GM11168 (cell line): ENCODE data around the gene KRTAP19-2.
"Not testable (repeated sequence)": the region's sequence is repeated elsewhere in the genome, so short reads cannot be mapped to it uniquely, and the experiment has no call there.

Experiments used
- in situ Hi-C: fragments of 300-500 bp; cut with MboI; formaldehyde crosslinking; loops from one replicate; pipeline ENCODE4 v1.12.0; 2022; ENCODE audit warnings: low sequenced_read_pairs; ENCODE audit not compliant: unreplicated experiment

Gene KRTAP19-2, protein sequence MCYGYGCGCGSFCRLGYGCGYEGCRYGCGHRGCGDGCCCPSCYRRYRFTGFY

DNA sequence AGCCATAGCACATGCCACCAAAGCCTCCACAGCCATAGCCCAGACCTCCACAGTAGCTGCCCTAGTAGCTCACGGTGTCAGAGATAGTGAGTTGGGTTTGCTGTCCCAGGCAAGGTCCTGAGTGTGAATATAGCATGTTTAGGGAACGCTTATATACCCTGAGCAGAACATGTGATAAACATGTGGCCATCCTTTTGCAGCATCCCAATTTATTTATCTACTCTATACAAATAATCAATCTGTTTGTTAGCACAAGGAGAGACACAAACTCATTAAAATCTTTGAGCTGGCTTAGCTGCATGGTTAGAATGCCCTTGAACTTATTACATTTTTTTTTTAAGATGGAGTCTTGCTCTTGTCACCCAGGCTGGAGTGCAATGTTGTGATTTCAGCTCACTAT, at the start of gene KRTAP19-2:
TSS of gene KRTAP19-2 (minus strand) at position 101 of the 400 bp plus-strand sequence. CDS start at position 13, 88 bp downstream.
- in situ Hi-C loops = no loop called here

DNA sequence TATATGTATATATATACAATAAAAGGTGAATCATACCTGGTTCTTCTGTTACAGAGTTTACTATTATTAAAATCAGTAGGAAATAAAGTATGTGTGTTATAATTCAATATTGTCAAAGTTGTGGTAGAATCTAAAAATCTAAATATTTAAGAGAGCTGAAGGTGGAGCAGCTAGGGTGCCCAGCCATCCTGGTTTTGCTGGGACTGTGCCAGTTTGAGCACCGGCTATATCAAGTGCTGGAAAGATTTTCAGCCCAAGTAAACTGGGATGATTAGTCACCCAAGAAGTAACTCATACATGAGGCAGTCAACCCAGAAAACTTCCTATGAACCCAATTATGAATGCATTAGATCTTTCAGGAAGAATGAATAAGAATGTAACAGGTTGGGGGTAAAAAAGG, 31.6 kb upstream of the KRTAP19-2 start:
- in situ Hi-C loops = no loop called here

GRCh38 chr21:30515681-30516080, 28.4 kb upstream of the KRTAP19-2 start:
- in situ Hi-C loops = no loop called here

GRCh38 chr21:30505621-30506205, 18.5 kb upstream of the KRTAP19-2 start:
- in situ Hi-C loops = not testable (repeated sequence)

- in situ Hi-C loops = no loop called here
These were observed 14.8 kb upstream of the KRTAP19-2 start, which contains the start of gene KRTAP19-5 for GRCh38 chr21:30502041-30502440. Gene KRTAP19-5 (minus strand): TSS chr21:30502141. CDS start chr21:30502090, 51 bp downstream.

DNA sequence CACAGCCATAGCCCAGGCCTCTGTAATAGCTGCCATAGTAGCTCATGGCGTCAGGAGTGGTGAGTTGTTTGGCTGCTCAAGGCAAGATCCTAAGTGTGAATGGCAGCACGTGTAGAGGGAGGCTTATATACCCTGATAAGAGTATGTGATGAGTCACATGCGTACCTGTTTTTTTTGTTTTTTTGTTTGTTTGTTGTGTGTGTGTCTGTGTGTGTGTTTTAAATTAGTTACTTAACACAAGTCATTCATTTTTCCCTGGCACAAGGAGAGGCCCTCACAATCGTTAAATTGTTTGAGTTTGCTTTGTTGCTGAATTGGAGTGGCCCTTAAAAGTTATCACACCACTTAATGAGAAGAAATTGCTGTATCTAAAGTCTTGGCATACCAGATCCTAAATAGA, 9.8 kb upstream of the KRTAP19-2 start, which contains the start of gene KRTAP19-4:
TSS of gene KRTAP19-4 (minus strand) at position 101 of the 400 bp plus-strand sequence. CDS start at position 46, 55 bp downstream.
- in situ Hi-C loops = no loop called here

DNA sequence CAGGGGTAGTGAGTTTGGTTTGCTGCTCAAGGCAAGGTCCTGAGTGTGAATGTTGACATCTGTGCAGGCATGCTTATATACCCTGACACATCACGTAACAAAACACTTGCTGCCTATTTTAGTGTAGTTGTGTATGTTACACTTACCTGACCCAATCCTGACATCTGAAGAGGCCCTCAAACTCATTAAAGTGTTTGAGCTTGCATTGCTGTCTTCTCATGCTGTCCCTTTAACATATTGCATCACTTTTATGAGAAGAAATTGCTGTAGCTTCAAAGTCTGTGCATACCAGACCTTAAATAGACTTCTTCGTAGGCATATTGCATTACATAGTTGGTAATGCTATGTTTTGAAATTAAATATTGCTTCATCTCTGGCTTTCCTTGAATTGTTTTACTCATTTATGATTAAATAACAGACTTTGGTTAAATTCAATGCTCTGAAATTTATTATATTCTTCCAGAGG, 4.8 kb upstream of the KRTAP19-2 start, which contains the start of gene KRTAP19-3:
TSS of gene KRTAP19-3 (minus strand) at position 51 of the 466 bp plus-strand sequence. CDS start 56 bp downstream, outside the sequence.
- in situ Hi-C loops = no loop called here

- in situ Hi-C loops = no loop called here
These were observed 1.1 kb downstream of the KRTAP19-2 start for GRCh38 chr21:30486180-30486579.

- in situ Hi-C loops = no loop called here
These were observed 5.1 kb downstream of the KRTAP19-2 start for GRCh38 chr21:30482130-30482529.

DNA sequence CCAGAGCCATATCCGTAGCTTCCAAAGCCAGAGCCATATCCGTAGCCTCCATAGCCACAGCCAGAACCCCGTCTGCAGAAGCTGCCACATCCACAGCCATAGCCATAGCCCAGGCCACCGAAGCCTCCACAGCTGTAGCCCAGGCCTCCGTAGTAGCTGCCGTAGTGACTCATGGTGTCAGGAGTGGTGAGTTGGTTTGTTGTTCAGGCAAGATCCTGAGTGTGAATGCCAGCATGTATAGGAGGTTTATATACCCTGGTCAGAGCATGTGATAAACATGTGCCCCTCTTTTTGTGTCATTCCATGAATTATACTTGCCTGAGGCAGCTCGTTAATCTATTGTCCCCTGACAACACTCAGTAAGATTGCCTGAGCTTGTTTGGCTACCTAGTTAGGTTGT, 7.1 kb downstream of the KRTAP19-2 start, which contains the start of gene KRTAP19-1:
TSS of gene KRTAP19-1 (minus strand) at position 223 of the 400 bp plus-strand sequence. CDS start at position 173, 50 bp downstream.
- in situ Hi-C loops = no loop called here

GRCh38 chr21:30479259-30479658, 8.0 kb downstream of the KRTAP19-2 start:
- in situ Hi-C loops = no loop called here

DNA sequence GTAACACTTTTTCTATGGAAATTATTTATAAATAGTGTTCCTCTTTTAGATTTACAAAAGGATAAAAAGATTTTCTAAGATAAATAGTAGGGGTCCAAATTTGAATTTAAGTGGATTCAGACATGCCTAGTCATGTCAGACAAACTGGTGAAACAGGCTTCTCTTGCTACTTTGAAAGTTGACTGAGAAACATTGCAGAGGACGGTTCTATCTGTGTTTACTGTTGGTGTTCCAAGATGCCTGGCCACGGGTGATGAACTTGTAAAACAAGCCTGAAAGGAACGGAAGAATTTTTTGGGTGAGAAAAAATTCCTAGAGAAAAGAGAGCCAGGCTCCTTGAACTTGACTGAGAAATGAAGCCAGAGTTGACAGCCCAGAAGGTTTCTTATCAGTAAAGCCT, 9.2 kb downstream of the KRTAP19-2 start:
- in situ Hi-C loops = no loop called here

DNA sequence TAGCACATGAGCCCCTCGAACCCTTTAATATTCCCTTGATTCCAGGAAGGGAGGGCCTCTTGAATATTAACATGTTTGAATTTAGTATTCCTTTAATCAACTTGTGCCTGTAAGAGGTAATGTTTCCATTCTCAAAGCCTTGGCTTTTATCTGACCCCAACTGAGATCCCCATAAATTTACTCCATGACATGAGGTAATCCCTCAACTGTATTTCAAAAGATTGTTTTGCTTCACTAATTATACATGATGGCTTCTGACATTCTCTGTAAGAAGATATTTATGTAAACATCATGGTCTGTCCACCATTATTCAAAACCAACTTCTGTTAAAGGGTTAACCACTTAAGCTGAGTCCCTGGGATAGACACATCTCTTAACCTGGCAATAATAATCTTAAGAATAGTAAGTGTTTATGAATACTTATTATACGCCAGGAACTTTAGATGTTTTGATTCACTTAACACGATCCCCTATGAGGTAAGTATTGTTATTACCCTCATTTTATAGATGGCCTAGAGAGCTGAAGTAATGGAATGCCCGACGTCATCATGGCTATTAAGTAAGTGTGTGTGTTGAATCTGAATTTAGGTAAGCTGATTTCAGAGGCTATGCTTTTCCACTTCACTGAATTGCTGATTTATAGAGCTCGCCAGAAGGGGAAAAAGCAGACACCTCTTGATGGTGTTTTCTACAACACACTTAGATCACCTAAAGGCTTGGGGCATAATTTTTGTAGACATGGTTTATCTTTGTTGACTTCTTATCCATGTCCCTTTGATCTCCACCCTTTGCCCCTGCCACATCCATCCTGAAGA, 18.1 kb downstream of the KRTAP19-2 start:
- in situ Hi-C loops = no loop called here

GRCh38 chr21:30463713-30464112, 23.5 kb downstream of the KRTAP19-2 start:
- in situ Hi-C loops = no loop called here

GRCh38 chr21:30448514-30448913, 38.7 kb downstream of the KRTAP19-2 start:
- in situ Hi-C loops = no loop called here

DNA sequence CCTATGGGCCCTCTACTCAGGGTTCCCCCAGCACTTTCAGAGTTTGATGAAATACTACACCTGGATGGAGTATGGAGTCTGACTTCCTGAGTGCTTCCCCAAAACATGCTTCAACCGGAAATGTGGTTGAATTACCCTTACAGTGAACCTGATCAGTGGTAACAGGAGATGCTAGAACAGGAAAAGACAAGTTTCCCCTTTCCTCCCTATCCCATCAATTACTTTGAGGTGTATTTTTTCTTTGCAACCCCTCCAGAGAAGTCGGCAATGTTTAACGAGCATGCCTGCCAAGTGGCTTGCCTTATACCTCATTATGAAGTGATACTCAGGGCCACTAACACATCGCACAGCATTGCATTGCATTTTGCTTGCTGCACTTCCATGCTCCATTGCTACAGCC, 40.2 kb downstream of the KRTAP19-2 start:
- in situ Hi-C loops = no loop called here

- in situ Hi-C loops = no loop called here
These were observed 43.0 kb downstream of the KRTAP19-2 start for GRCh38 chr21:30444204-30444603.

GRCh38 chr21:30443226-30443625, 44.0 kb downstream of the KRTAP19-2 start:
- in situ Hi-C loops = no loop called here

GRCh38 chr21:30439975-30440374, 47.3 kb downstream of the KRTAP19-2 start, which contains the start of gene KRTAP15-1:
Gene KRTAP15-1 (plus strand): TSS chr21:30440275. CDS start chr21:30440328, 53 bp downstream.
- in situ Hi-C loops = no loop called here
